ENCODE results near the gene ARHGAP33.

- TF ChIP-seq CTCF (IDR thresholded peaks at IDR 0.05) (no peak), POLR2A (IDR thresholded peaks at IDR 0.05) (no peak)
These were observed 29.3 kb upstream of the ARHGAP33 start for GRCh38 chr19:35746087-35746462.

Data from Peyer's patch (tissue), 4 donors.